Measurements from ENCODE around the gene API5. TPM values are rescaled to one million over a fixed set of nuclear protein-coding genes. Genes with fewer than 3 reads are reported as not detected.
"Not testable (repeated sequence)": the region's sequence is repeated elsewhere in the genome, so short reads cannot be mapped to it uniquely, and the experiment has no call there.

Gene API5
- total RNA-seq (2014; rRNA removed; shearing (Covaris generic)) = 81.3 and 115 TPM in 2 replicates

- DNase-seq (ENCODE audit: low read depth) = peak; percentile 94
Measured at GRCh38 chr11:43311791-43312607, at the start of gene API5. API5 (plus strand) TSS chr11:43311996; CDS start chr11:43312128, 132 bp downstream.

- DNase-seq (ENCODE audit: low read depth) = no peak
Measured at GRCh38 chr11:43267856-43268580, 43.8 kb upstream of the API5 start.

- DNase-seq (ENCODE audit: low read depth) = no peak
Measured at GRCh38 chr11:43268786-43269185, 43.0 kb upstream of the API5 start.

GRCh38 chr11:43269254-43269918, 42.4 kb upstream of the API5 start:
- no peak for DNase-seq (ENCODE audit: low read depth)

GRCh38 chr11:43270468-43270867, 41.3 kb upstream of the API5 start:
- no peak for DNase-seq (ENCODE audit: low read depth)

GRCh38 chr11:43278193-43278956, 33.4 kb upstream of the API5 start:
- DNase-seq (ENCODE audit: low read depth) = no peak

GRCh38 chr11:43282607-43283440, 29.0 kb upstream of the API5 start:
- DNase-seq (ENCODE audit: low read depth) = peak; percentile 5

- no peak for DNase-seq (ENCODE audit: low read depth)
Measured at GRCh38 chr11:43285826-43286225, 26.0 kb upstream of the API5 start.

- no peak for DNase-seq (ENCODE audit: low read depth)
Measured at GRCh38 chr11:43289368-43289767, 22.4 kb upstream of the API5 start.

- no peak for DNase-seq (ENCODE audit: low read depth)
Measured at GRCh38 chr11:43298397-43298796, 13.4 kb upstream of the API5 start.

- no peak for DNase-seq (ENCODE audit: low read depth)
Measured at GRCh38 chr11:43315966-43316365, 4.2 kb downstream of the API5 start.

- peak; percentile 65 for DNase-seq (ENCODE audit: low read depth)
Measured at GRCh38 chr11:43316451-43316850, 4.7 kb downstream of the API5 start.

GRCh38 chr11:43327987-43328386, 16.2 kb downstream of the API5 start:
- peak; percentile 86 for DNase-seq (ENCODE audit: low read depth)

- no peak for DNase-seq (ENCODE audit: low read depth)
Measured at GRCh38 chr11:43328482-43328881, 16.7 kb downstream of the API5 start.

- no peak for DNase-seq (ENCODE audit: low read depth)
Measured at GRCh38 chr11:43341159-43341558, 29.4 kb downstream of the API5 start.

- DNase-seq (ENCODE audit: low read depth) = not testable (repeated sequence)
Measured at GRCh38 chr11:43351426-43351825, 39.6 kb downstream of the API5 start.

GRCh38 chr11:43354311-43354710, 42.5 kb downstream of the API5 start:
- no peak for DNase-seq (ENCODE audit: low read depth)

GRCh38 chr11:43356336-43356735, 44.5 kb downstream of the API5 start:
- no peak for DNase-seq (ENCODE audit: low read depth)

- DNase-seq (ENCODE audit: low read depth) = no peak
Measured at GRCh38 chr11:43358279-43358800, 46.5 kb downstream of the API5 start.

- peak; percentile 96 for DNase-seq (ENCODE audit: low read depth)
Measured at GRCh38 chr11:43358801-43359421, 47.1 kb downstream of the API5 start, which contains the start of gene TTC17. TTC17 (plus strand) TSS chr11:43358920; CDS start chr11:43358955, 35 bp downstream.

Measured in Daoy (cell line).